Stomach smooth muscle (tissue), 2 donors: Measurements from ENCODE around the gene SLC29A1.
"Not testable (repeated sequence)": the region's sequence is repeated elsewhere in the genome, so short reads cannot be mapped to it uniquely, and the experiment has no call there.

ENCODE experiments used
- H3K27ac ChIP-seq: one replicate; pipeline ENCODE4 v1.7.0; 2013; ENCODE audit warnings: mild to moderate bottlenecking, low read length, inconsistent platforms
- H3K27me3 ChIP-seq, 2 donors: one replicate each; pipeline ENCODE4 v1.7.0; 2013; ENCODE audit warnings: low read length in 2 of 2; ENCODE audit not compliant: insufficient read depth in 2 of 2, control insufficient read depth in 1 of 2
- H3K36me3 ChIP-seq, 2 donors: one replicate each; pipeline ENCODE4 v1.7.0; 2013; ENCODE audit warnings: low read length in 2 of 2; ENCODE audit not compliant: control insufficient read depth in 2 of 2, insufficient read depth in 2 of 2
- H3K4me1 ChIP-seq: one replicate; pipeline ENCODE4 v1.7.0; 2013; ENCODE audit warnings: low read length; ENCODE audit not compliant: control insufficient read depth, insufficient read depth
- H3K4me3 ChIP-seq, 2 donors: one replicate each; pipeline ENCODE4 v1.7.0; 2013; ENCODE audit warnings: low read length in 2 of 2
- H3K9ac ChIP-seq, 2 donors: one replicate each; pipeline ENCODE4 v1.7.0; 2013; ENCODE audit warnings: low read length in 2 of 2, mild to moderate bottlenecking in 1 of 2
- H3K9me3 ChIP-seq, 2 donors: one replicate each; pipeline ENCODE4 v1.7.0; 2013; ENCODE audit warnings: low read length in 2 of 2; ENCODE audit not compliant: control insufficient read depth in 2 of 2
- donor health status: healthy.
- donor health status: Pancreatic carcinoma.

SLC29A1 gene

GRCh38 chr6:44196351-44196750, 27.0 kb upstream of the SLC29A1 start:
- not testable (repeated sequence) for H3K27me3 ChIP-seq, H3K27ac ChIP-seq, H3K4me1 ChIP-seq, H3K9ac ChIP-seq, H3K4me3 ChIP-seq, H3K9me3 ChIP-seq, H3K36me3 ChIP-seq

GRCh38 chr6:44198684-44199083, 24.7 kb upstream of the SLC29A1 start:
- H3K36me3 ChIP-seq: no peaks in the 10 kb centered on the region
- no peak overlapping the region for H3K4me3 ChIP-seq
- no peaks in the 10 kb centered on the region for H3K4me1 ChIP-seq
- H3K27ac ChIP-seq: no peak overlapping the region
- no peaks in the 10 kb centered on the region for H3K27me3 ChIP-seq
- no peak overlapping the region for H3K9ac ChIP-seq
- H3K9me3 ChIP-seq: no peaks in the 10 kb centered on the region

DNA sequence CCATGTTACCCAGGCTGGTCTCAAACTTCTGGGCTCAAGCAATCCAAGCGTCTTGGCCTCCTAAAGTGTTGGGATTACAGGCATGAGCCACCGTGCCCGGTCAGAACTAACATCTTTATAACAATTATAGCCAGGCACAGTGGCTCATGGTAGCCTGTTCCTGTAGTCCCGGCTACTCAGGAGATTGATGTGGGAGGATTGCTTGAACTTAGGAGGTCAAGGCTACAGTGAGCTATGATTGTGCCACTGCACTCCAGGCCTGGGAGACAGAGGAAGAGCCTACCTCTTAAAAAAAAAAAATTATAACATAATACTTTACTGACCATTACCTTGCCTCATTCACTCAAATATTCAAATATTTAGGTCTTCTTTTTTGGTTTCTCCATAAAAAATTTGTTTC, 23.5 kb upstream of the SLC29A1 start:
- H3K4me3 ChIP-seq: no peak overlapping the region
- no peaks in the 10 kb centered on the region for H3K4me1 ChIP-seq
- no peaks in the 10 kb centered on the region for H3K36me3 ChIP-seq
- H3K9me3 ChIP-seq: no peaks in the 10 kb centered on the region
- H3K27me3 ChIP-seq: no peaks in the 10 kb centered on the region
- H3K27ac ChIP-seq: no peak overlapping the region
- H3K9ac ChIP-seq: no peak overlapping the region

DNA sequence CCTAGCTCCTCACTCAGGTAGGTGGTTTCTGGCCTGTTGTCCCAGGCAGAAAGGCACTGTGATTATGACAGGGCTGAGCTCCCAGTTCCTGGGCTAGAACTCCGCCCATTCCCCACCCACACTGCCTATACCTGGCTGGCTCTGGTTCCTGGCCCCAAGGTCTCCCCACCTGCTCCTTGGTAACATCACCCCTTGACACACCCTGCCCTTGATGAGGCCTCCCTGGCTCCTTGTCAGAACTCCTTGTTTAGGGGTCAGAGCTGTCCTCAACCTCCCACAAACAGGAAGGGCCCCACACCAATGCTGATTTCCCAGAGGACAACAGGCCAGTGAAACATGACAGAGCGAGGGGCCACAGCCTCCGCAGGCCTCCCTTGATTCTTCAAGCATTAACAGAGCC, 22.2 kb upstream of the SLC29A1 start:
- no peaks in the 10 kb centered on the region for H3K9me3 ChIP-seq
- no peaks in the 10 kb centered on the region for H3K4me1 ChIP-seq
- no peak overlapping the region for H3K9ac ChIP-seq
- no peaks in the 10 kb centered on the region for H3K36me3 ChIP-seq
- no peak overlapping the region for H3K4me3 ChIP-seq
- H3K27ac ChIP-seq: no peak overlapping the region
- no peaks in the 10 kb centered on the region for H3K27me3 ChIP-seq

GRCh38 chr6:44201638-44202303, 21.6 kb upstream of the SLC29A1 start:
- no peak overlapping the region for H3K9ac ChIP-seq
- H3K4me3 ChIP-seq: no peak overlapping the region
- no peak overlapping the region for H3K27ac ChIP-seq
- H3K27me3 ChIP-seq: no peaks in the 10 kb centered on the region
- no peaks in the 10 kb centered on the region for H3K36me3 ChIP-seq
- no peaks in the 10 kb centered on the region for H3K9me3 ChIP-seq
- no peaks in the 10 kb centered on the region for H3K4me1 ChIP-seq

DNA sequence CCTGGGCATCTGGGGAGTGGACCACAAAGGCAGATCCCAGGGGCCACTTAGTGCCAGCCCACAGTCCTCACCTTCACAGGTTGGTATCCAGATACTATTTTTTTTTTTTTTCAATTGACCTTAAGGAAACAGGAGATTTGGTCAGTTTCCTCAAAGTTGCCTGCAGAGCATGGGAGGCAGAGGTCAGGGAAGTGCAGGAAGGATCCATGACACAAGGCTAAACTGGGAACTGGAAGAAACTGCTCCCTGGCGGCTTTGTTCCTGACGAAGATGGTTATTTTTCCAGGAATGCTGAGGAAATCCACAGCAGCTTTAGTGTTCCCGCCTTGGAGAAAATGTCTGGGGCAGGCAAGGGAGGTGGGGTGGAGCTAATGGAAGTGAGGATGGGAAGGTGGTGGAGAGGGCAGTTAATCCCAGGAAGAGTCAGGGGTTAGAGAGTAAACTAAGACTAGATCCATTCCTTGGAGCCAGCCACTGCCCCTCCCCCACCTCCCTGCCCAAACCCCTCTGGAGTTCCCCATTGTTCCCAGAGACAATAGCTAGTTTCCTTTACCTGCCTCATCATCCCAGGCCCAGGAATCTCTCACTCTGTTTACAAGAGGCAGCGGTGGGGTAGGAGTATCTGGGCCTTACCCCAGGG, 20.9 kb upstream of the SLC29A1 start:
- Histone ChIP-seq H3K9ac (no peak overlapping the region), H3K36me3 (no peaks in the 10 kb centered on the region), H3K4me3 (no peak overlapping the region), H3K9me3 (no peaks in the 10 kb centered on the region), H3K4me1 (no peaks in the 10 kb centered on the region), H3K27ac (no peak overlapping the region), H3K27me3 (no peaks in the 10 kb centered on the region)

GRCh38 chr6:44202972-44203750, 20.2 kb upstream of the SLC29A1 start:
- Histone ChIP-seq H3K27me3 (no peaks in the 10 kb centered on the region), H3K27ac (no peak overlapping the region), H3K4me1 (no peaks in the 10 kb centered on the region)

DNA sequence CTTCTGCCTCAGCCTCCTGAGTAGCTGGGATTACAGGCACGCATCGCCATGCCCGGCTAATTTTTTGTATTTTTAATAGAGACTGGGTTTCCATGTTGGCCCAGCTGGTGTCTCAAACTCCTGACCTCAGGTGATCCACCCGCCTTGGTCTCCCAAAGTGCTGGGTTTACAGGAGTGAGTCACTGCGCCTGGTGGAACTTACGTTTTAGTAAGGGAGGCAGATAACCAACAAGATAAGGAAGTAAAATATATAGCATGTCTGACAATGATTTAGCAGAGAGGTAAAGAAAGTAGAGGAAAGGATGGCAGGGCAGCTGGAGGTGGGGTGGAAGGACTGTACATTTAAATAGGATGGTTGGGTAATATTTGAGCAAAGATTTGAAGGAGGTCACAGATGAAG, 19.4 kb upstream of the SLC29A1 start:
- no peaks in the 10 kb centered on the region for H3K27me3 ChIP-seq
- no peak overlapping the region for H3K9ac ChIP-seq
- H3K9me3 ChIP-seq: no peaks in the 10 kb centered on the region
- no peaks in the 10 kb centered on the region for H3K36me3 ChIP-seq
- H3K27ac ChIP-seq: no peak overlapping the region
- H3K4me1 ChIP-seq: no peaks in the 10 kb centered on the region
- H3K4me3 ChIP-seq: no peak overlapping the region

More at GRCh38 chr6:44202972-44203750, 20.2 kb upstream of the SLC29A1 start:
- no peak overlapping the region for H3K9ac ChIP-seq
- H3K9me3 ChIP-seq: no peaks in the 10 kb centered on the region
- H3K36me3 ChIP-seq: no peaks in the 10 kb centered on the region
- H3K4me3 ChIP-seq: no peak overlapping the region

GRCh38 chr6:44207966-44208365, 15.4 kb upstream of the SLC29A1 start:
- Histone ChIP-seq H3K27ac (no peak overlapping the region), H3K9me3 (no peaks in the 10 kb centered on the region), H3K27me3 (no peaks in the 10 kb centered on the region), H3K36me3 (no peaks in the 10 kb centered on the region), H3K4me3 (no peak overlapping the region), H3K9ac (no peak overlapping the region), H3K4me1 (no peaks in the 10 kb centered on the region)

- no peaks in the 10 kb centered on the region for H3K36me3 ChIP-seq
- H3K27ac ChIP-seq: no peak overlapping the region
- H3K9ac ChIP-seq: no peak overlapping the region
- H3K4me3 ChIP-seq: no peak overlapping the region
- H3K9me3 ChIP-seq: no peaks in the 10 kb centered on the region
- peaks cover 5% of the 10 kb centered on the region for H3K4me1 ChIP-seq
- no peaks in the 10 kb centered on the region for H3K27me3 ChIP-seq
These were observed 12.1 kb upstream of the SLC29A1 start for GRCh38 chr6:44211284-44211683.

DNA sequence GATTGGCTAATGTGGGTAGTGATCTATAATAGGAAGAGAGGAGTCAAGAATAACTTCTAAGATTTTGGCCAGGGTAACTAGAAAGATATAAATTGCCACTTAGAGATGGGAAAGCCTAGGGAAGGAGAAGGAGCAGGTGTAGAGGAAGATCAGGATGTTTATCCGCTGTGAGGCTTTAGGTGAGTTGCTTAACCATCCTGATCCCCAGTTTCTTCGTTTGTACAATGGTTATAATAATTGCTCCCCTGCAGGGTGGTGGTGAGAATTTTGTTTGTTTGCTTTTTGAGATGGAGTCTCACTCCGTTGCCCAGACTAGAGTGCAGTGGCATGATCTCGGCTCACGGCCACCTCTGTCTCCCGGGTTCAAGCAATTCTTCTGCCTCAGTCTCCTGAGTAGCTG, 9.1 kb upstream of the SLC29A1 start:
- no peaks in the 10 kb centered on the region for H3K27me3 ChIP-seq
- H3K4me3 ChIP-seq: no peak overlapping the region
- no peaks in the 10 kb centered on the region for H3K36me3 ChIP-seq
- no peaks in the 10 kb centered on the region for H3K9me3 ChIP-seq
- H3K9ac ChIP-seq: no peak overlapping the region
- peaks cover 30% of the 10 kb centered on the region for H3K4me1 ChIP-seq
- no peak overlapping the region for H3K27ac ChIP-seq
